ENCODE data around the gene ZNF865. TPM values are rescaled to one million over a fixed set of nuclear protein-coding genes. Genes with fewer than 3 reads are reported as not detected.
A peak's percentile ranks its signal among the peaks of the same experiment; 100 is the strongest.

ZNF865 gene
- total RNA-seq, 2 donors from 2014 or later, result 16.2 to 20.2 TPM

- no peak for ATAC-seq
- intact Hi-C loops (cut with DNase I), result loop anchor here in 1 of 2 donors (10.0 kb wide), 1 partner anchor 86 kb away; no protein-coding TSS in a partner anchor
- no peak for DNase-seq
These were observed 4.4 kb upstream of the ZNF865 start for GRCh38 chr19:55601084-55601483.

- DNase-seq, result peak; percentile 24
- intact Hi-C loops (cut with DNase I), result loop anchor here in 1 of 2 donors (10.0 kb wide), 1 partner anchor 88 kb away; no protein-coding TSS in a partner anchor
- no peak for ATAC-seq
These were observed 3.1 kb upstream of the ZNF865 start for GRCh38 chr19:55602104-55603001.

GRCh38 chr19:55603115-55603514 lies 2.3 kb upstream of the ZNF865 start:
- DNase-seq (no peak), ATAC-seq (no peak)
- intact Hi-C loops (cut with DNase I), result loop anchor here in 1 of 2 donors (10.0 kb wide), 1 partner anchor 88 kb away; no protein-coding TSS in a partner anchor

GRCh38 chr19:55603581-55604292 lies 1.7 kb upstream of the ZNF865 start:
- intact Hi-C loops (cut with DNase I), result loop anchor here in 1 of 2 donors (10.0 kb wide), 1 partner anchor 89 kb away; no protein-coding TSS in a partner anchor
- DNase-seq, result no peak
- no peak for ATAC-seq

- DNase-seq, result peak; percentile 99
- peak; percentile 86 to 87 for ATAC-seq
- intact Hi-C loops (cut with DNase I), result loop anchor here (5.0 to 10.0 kb wide), 2 partner anchors 88 to 90 kb away; no protein-coding TSS in a partner anchor
These were observed 225 bp upstream of the ZNF865 start for GRCh38 chr19:55605207-55605636.

- intact Hi-C loops (cut with DNase I), result loop anchor here (5.0 to 10.0 kb wide), 2 partner anchors 89 to 92 kb away; no protein-coding TSS in a partner anchor
These were observed 982 bp downstream of the ZNF865 start for GRCh38 chr19:55606471-55606787.

GRCh38 chr19:55606817-55607216 lies 1.4 kb downstream of the ZNF865 start:
- DNase-seq (no peak), ATAC-seq (no peak)
- intact Hi-C loops (cut with DNase I), result loop anchor here (5.0 to 10.0 kb wide), 2 partner anchors 90 to 92 kb away; no protein-coding TSS in a partner anchor

More at GRCh38 chr19:55606471-55606787, 982 bp downstream of the ZNF865 start:
- DNase-seq (no peak), ATAC-seq (no peak)

GRCh38 chr19:55609326-55609725 lies 3.9 kb downstream of the ZNF865 start:
- no peak for DNase-seq
- intact Hi-C loops (cut with DNase I), result loop anchor here (5.0 to 10.0 kb wide), 2 partner anchors 92 to 95 kb away; no protein-coding TSS in a partner anchor
- no peak for ATAC-seq

- DNase-seq, result no peak
- intact Hi-C loops (cut with DNase I), result no loop called here
These were observed 6.0 kb downstream of the ZNF865 start for GRCh38 chr19:55611300-55611982.

GRCh38 chr19:55611983-55612645 lies 6.7 kb downstream of the ZNF865 start:
- intact Hi-C loops (cut with DNase I), result no loop called here
- DNase-seq, result no peak
- ATAC-seq, result no peak

More at GRCh38 chr19:55611300-55611982, 6.0 kb downstream of the ZNF865 start:
- peak; percentile 63 to 76 for ATAC-seq

- intact Hi-C loops (cut with DNase I), result no loop called here
- ATAC-seq (no peak), DNase-seq (no peak)
These were observed 7.9 kb downstream of the ZNF865 start for GRCh38 chr19:55613396-55613795.

- DNase-seq, result no peak
- ATAC-seq, result no peak
- intact Hi-C loops (cut with DNase I), result no loop called here
These were observed 8.7 kb downstream of the ZNF865 start for GRCh38 chr19:55613930-55614710.

- intact Hi-C loops (cut with DNase I), result no loop called here
- ATAC-seq, result no peak
- DNase-seq, result no peak
These were observed 9.5 kb downstream of the ZNF865 start for GRCh38 chr19:55614711-55615542.

GRCh38 chr19:55615543-55616394 lies 10.3 kb downstream of the ZNF865 start:
- DNase-seq (no peak), ATAC-seq (no peak)
- intact Hi-C loops (cut with DNase I), result no loop called here

- intact Hi-C loops (cut with DNase I), result no loop called here
- ATAC-seq (no peak), DNase-seq (no peak)
These were observed 11.0 kb downstream of the ZNF865 start for GRCh38 chr19:55616395-55616875.

GRCh38 chr19:55617426-55617825 lies 12.0 kb downstream of the ZNF865 start:
- intact Hi-C loops (cut with DNase I), result no loop called here
- ATAC-seq (no peak), DNase-seq (no peak)
